Memory B cell (primary cell): ENCODE measurements around the gene AATF.

ENCODE experiments used
- ATAC-seq: fragments of 150-1000 bp; cut with Tn5 transposase; 2 replicates; pipeline ENCODE4 v1.10.0; 2021; ENCODE audit warnings: low read depth, mild to moderate bottlenecking, moderate library complexity
- DNase-seq, 2 donors: peaks; one replicate each; pipeline ENCODE4 v3.0.0; 2022; ENCODE audit warnings: low spot score in 2 of 2
- H3K27ac Mint-ChIP-seq: one replicate; pipeline ENCODE4 v1.8.0; 2022; ENCODE audit warnings: mild to moderate bottlenecking, moderate library complexity, mixed read lengths
- H3K27me3 Mint-ChIP-seq: one replicate; pipeline ENCODE4 v1.8.0; 2022; ENCODE audit warnings: mixed read lengths
- H3K36me3 Mint-ChIP-seq: one replicate; pipeline ENCODE4 v1.8.0; 2022; ENCODE audit warnings: mild to moderate bottlenecking, mixed read lengths
- H3K4me1 Mint-ChIP-seq: one replicate; pipeline ENCODE4 v1.8.0; 2022; ENCODE audit warnings: mixed read lengths
- H3K4me3 Mint-ChIP-seq: one replicate; pipeline ENCODE4 v1.8.0; 2022; ENCODE audit warnings: mild to moderate bottlenecking, moderate library complexity, mixed read lengths
- H3K9me3 Mint-ChIP-seq: one replicate; pipeline ENCODE4 v1.8.0; 2022; ENCODE audit warnings: mixed read lengths

The AATF gene

GRCh38 chr17:37087683-37088082 lies 138.9 kb downstream of the AATF start:
- Mint-ChIP-seq H3K27ac (no peak overlapping the region), H3K27me3 (no peaks in the 10 kb centered on the region), H3K9me3 (no peaks in the 10 kb centered on the region), H3K36me3 (peaks cover 20% of the 10 kb centered on the region), H3K4me1 (peaks cover 3% of the 10 kb centered on the region), H3K4me3 (no peak overlapping the region)
- DNase-seq, result no peak
- ATAC-seq, result no peak

- Mint-ChIP-seq H3K27ac (no peak overlapping the region), H3K4me1 (peaks cover 3% of the 10 kb centered on the region), H3K4me3 (no peak overlapping the region), H3K9me3 (no peaks in the 10 kb centered on the region), H3K36me3 (peaks cover 23% of the 10 kb centered on the region), H3K27me3 (no peaks in the 10 kb centered on the region)
- DNase-seq (no peak), ATAC-seq (no peak)
Observed at GRCh38 chr17:37088459-37088858, 139.7 kb downstream of the AATF start.

- Mint-ChIP-seq H3K9me3 (no peaks in the 10 kb centered on the region), H3K27ac (no peak overlapping the region), H3K4me1 (peaks cover 3% of the 10 kb centered on the region), H3K36me3 (peaks cover 24% of the 10 kb centered on the region), H3K27me3 (no peaks in the 10 kb centered on the region), H3K4me3 (no peak overlapping the region)
- ATAC-seq (no peak), DNase-seq (no peak)
Observed at GRCh38 chr17:37088913-37089312, 140.2 kb downstream of the AATF start.

- peaks cover 3% of the 10 kb centered on the region for H3K4me1 Mint-ChIP-seq
- no peaks in the 10 kb centered on the region for H3K9me3 Mint-ChIP-seq
- ATAC-seq, result peak; percentile 42
- H3K27ac Mint-ChIP-seq, result peak overlapping the region; percentile 6
- H3K36me3 Mint-ChIP-seq, result peaks cover 26% of the 10 kb centered on the region
- no peak for DNase-seq
- H3K4me3 Mint-ChIP-seq, result no peak overlapping the region
- no peaks in the 10 kb centered on the region for H3K27me3 Mint-ChIP-seq
Observed at GRCh38 chr17:37089956-37090355, 141.2 kb downstream of the AATF start.

- H3K4me3 Mint-ChIP-seq, result no peak overlapping the region
- no peak for ATAC-seq
- no peaks in the 10 kb centered on the region for H3K9me3 Mint-ChIP-seq
- H3K27ac Mint-ChIP-seq, result no peak overlapping the region
- no peaks in the 10 kb centered on the region for H3K27me3 Mint-ChIP-seq
- H3K36me3 Mint-ChIP-seq, result peaks cover 25% of the 10 kb centered on the region
- no peak for DNase-seq
- H3K4me1 Mint-ChIP-seq, result peaks cover 3% of the 10 kb centered on the region
Observed at GRCh38 chr17:37090941-37091340, 142.2 kb downstream of the AATF start.

GRCh38 chr17:37092071-37092470 lies 143.3 kb downstream of the AATF start:
- no peak for ATAC-seq
- peaks cover 33% of the 10 kb centered on the region for H3K36me3 Mint-ChIP-seq
- DNase-seq, result no peak
- no peak overlapping the region for H3K4me3 Mint-ChIP-seq
- peaks cover 3% of the 10 kb centered on the region for H3K4me1 Mint-ChIP-seq
- no peak overlapping the region for H3K27ac Mint-ChIP-seq
- no peaks in the 10 kb centered on the region for H3K27me3 Mint-ChIP-seq
- H3K9me3 Mint-ChIP-seq, result no peaks in the 10 kb centered on the region

GRCh38 chr17:37092701-37093100 lies 143.9 kb downstream of the AATF start:
- Mint-ChIP-seq H3K27ac (no peak overlapping the region), H3K27me3 (no peaks in the 10 kb centered on the region), H3K36me3 (peaks cover 30% of the 10 kb centered on the region), H3K4me3 (no peak overlapping the region), H3K9me3 (no peaks in the 10 kb centered on the region), H3K4me1 (peaks cover 3% of the 10 kb centered on the region)
- ATAC-seq (no peak), DNase-seq (no peak)

- peaks cover 38% of the 10 kb centered on the region for H3K36me3 Mint-ChIP-seq
- DNase-seq (no peak), ATAC-seq (no peak)
- no peaks in the 10 kb centered on the region for H3K9me3 Mint-ChIP-seq
- no peaks in the 10 kb centered on the region for H3K27me3 Mint-ChIP-seq
- no peak overlapping the region for H3K27ac Mint-ChIP-seq
- H3K4me1 Mint-ChIP-seq, result peaks cover 3% of the 10 kb centered on the region
- no peak overlapping the region for H3K4me3 Mint-ChIP-seq
Observed at GRCh38 chr17:37094391-37094790, 145.6 kb downstream of the AATF start.

- Mint-ChIP-seq H3K4me1 (no peaks in the 10 kb centered on the region), H3K36me3 (peaks cover 38% of the 10 kb centered on the region), H3K9me3 (no peaks in the 10 kb centered on the region), H3K27me3 (no peaks in the 10 kb centered on the region), H3K4me3 (no peak overlapping the region), H3K27ac (no peak overlapping the region)
- no peak for ATAC-seq
- no peak for DNase-seq
Observed at GRCh38 chr17:37096071-37096470, 147.3 kb downstream of the AATF start.

GRCh38 chr17:37097154-37097553 lies 148.4 kb downstream of the AATF start:
- Mint-ChIP-seq H3K36me3 (peaks cover 41% of the 10 kb centered on the region), H3K4me3 (no peak overlapping the region), H3K4me1 (no peaks in the 10 kb centered on the region), H3K27me3 (no peaks in the 10 kb centered on the region), H3K9me3 (no peaks in the 10 kb centered on the region), H3K27ac (no peak overlapping the region)
- ATAC-seq (no peak), DNase-seq (no peak)

- ATAC-seq (no peak), DNase-seq (no peak)
- Mint-ChIP-seq H3K27ac (peak overlapping the region; percentile 48), H3K4me1 (no peaks in the 10 kb centered on the region), H3K9me3 (no peaks in the 10 kb centered on the region), H3K27me3 (no peaks in the 10 kb centered on the region), H3K36me3 (peaks cover 38% of the 10 kb centered on the region), H3K4me3 (no peak overlapping the region)
Observed at GRCh38 chr17:37098152-37098551, 149.4 kb downstream of the AATF start.

GRCh38 chr17:37098910-37099664 lies 150.3 kb downstream of the AATF start:
- Mint-ChIP-seq H3K4me3 (no peak overlapping the region), H3K27me3 (no peaks in the 10 kb centered on the region), H3K27ac (peak overlapping the region; percentile 38), H3K36me3 (peaks cover 35% of the 10 kb centered on the region), H3K9me3 (no peaks in the 10 kb centered on the region), H3K4me1 (no peaks in the 10 kb centered on the region)
- DNase-seq (no peak), ATAC-seq (no peak)

- no peaks in the 10 kb centered on the region for H3K27me3 Mint-ChIP-seq
- no peaks in the 10 kb centered on the region for H3K9me3 Mint-ChIP-seq
- no peaks in the 10 kb centered on the region for H3K4me1 Mint-ChIP-seq
- H3K36me3 Mint-ChIP-seq, result peaks cover 30% of the 10 kb centered on the region
- H3K27ac Mint-ChIP-seq, result no peak overlapping the region
- DNase-seq (no peak), ATAC-seq (no peak)
- H3K4me3 Mint-ChIP-seq, result no peak overlapping the region
Observed at GRCh38 chr17:37100231-37100630, 151.5 kb downstream of the AATF start.

GRCh38 chr17:37101306-37101705 lies 152.6 kb downstream of the AATF start:
- DNase-seq (no peak), ATAC-seq (no peak)
- Mint-ChIP-seq H3K9me3 (no peaks in the 10 kb centered on the region), H3K27me3 (no peaks in the 10 kb centered on the region), H3K4me3 (no peak overlapping the region), H3K4me1 (no peaks in the 10 kb centered on the region), H3K27ac (no peak overlapping the region), H3K36me3 (peaks cover 25% of the 10 kb centered on the region)

GRCh38 chr17:37103231-37103630 lies 154.5 kb downstream of the AATF start:
- no peak for ATAC-seq
- Mint-ChIP-seq H3K27me3 (no peaks in the 10 kb centered on the region), H3K27ac (no peak overlapping the region), H3K36me3 (peaks cover 12% of the 10 kb centered on the region), H3K4me3 (no peak overlapping the region), H3K4me1 (no peaks in the 10 kb centered on the region), H3K9me3 (no peaks in the 10 kb centered on the region)
- no peak for DNase-seq
